PC-3 (cell line): ENCODE measurements around the gene ELK3.

ENCODE experiments used
- EZH2phosphoT487 ChIP-seq: fragments of 300-600 bp; sonication (generic); IDR thresholded peaks from 2 replicates; pipeline ENCODE4 v1.6.1; 2018; ENCODE audit warnings: mild to moderate bottlenecking, antibody characterized with exemption, low read length, borderline replicate concordance
- TF ChIP-seq, protein P1 (sequence below): fragments of 300-600 bp; sonication (generic); conservative IDR thresholded peaks from 2 replicates; pipeline ENCODE4 v1.5.1; 2017; ENCODE audit warnings: antibody characterized with exemption, low read depth, mild to moderate bottlenecking, low read length

DNA sequence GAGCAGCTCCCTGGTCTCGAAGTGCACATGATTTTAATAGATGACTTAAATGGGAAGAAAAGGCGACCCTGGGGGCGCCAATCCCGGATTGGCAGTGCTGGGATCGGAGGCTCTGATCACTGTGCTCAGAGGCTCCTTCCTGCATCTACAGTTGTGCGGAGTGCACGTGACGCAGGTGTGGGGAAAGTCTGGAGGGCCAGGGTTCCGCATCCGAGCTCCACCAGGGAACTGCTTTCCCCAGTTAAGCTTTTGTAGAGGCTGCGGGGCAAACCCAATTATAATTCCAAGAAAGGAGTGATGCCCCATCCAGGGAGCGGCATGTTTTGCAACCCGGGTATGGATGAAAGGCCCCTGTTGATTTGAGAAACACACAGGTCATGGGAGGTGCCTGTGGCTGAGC, 36.5 kb downstream of the ELK3 start:
- TF ChIP-seq, protein P1, sequence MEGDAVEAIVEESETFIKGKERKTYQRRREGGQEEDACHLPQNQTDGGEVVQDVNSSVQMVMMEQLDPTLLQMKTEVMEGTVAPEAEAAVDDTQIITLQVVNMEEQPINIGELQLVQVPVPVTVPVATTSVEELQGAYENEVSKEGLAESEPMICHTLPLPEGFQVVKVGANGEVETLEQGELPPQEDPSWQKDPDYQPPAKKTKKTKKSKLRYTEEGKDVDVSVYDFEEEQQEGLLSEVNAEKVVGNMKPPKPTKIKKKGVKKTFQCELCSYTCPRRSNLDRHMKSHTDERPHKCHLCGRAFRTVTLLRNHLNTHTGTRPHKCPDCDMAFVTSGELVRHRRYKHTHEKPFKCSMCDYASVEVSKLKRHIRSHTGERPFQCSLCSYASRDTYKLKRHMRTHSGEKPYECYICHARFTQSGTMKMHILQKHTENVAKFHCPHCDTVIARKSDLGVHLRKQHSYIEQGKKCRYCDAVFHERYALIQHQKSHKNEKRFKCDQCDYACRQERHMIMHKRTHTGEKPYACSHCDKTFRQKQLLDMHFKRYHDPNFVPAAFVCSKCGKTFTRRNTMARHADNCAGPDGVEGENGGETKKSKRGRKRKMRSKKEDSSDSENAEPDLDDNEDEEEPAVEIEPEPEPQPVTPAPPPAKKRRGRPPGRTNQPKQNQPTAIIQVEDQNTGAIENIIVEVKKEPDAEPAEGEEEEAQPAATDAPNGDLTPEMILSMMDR, result no peak
- no peak for TF ChIP-seq EZH2phosphoT487
